GM12878 (cell line): ENCODE data around the gene TNNT1.

Source experiments
- EP300 ChIP-seq, 2 experiments: fragments of 150-350 bp in 1 of 2; IDR thresholded peaks; 2 replicates each; pipeline ENCODE4 v1.6.1; 2011 to 2012; ENCODE audit warnings: low read depth in 2 of 2, low read length in 2 of 2, borderline replicate concordance in 1 of 2, improper control_type of control experiment in 1 of 2, inconsistent platforms in 1 of 2; ENCODE audit not compliant: control insufficient read depth in 1 of 2
- MEF2A ChIP-seq: IDR thresholded peaks from 2 replicates; pipeline ENCODE4 v1.6.1; 2011; ENCODE audit warnings: low read depth, mild to moderate bottlenecking, low read length, moderate library complexity; ENCODE audit not compliant: insufficient read depth

GRCh38 chr19:55146705-55147273 is 2.2 kb downstream of the TNNT1 start:
- TF ChIP-seq MEF2A = no peak
- no peak for TF ChIP-seq EP300 (IDR thresholded peaks at IDR 0.05; ENCODE audit: borderline replicate concordance in 1 of 2, control insufficient read depth in 1 of 2, low read depth in 2 of 2, low read length in 2 of 2)
